ENCODE measurements around the gene DCAKD.

Gene DCAKD

GRCh38 chr17:44998646-44999045 lies 52.8 kb downstream of the DCAKD start:
- FAIRE-seq, result no peak

GRCh38 chr17:44997733-44998520 lies 53.5 kb downstream of the DCAKD start:
- FAIRE-seq, result no peak

GRCh38 chr17:44996304-44996703 lies 55.1 kb downstream of the DCAKD start:
- no peak for FAIRE-seq

- no peak for FAIRE-seq
Observed at GRCh38 chr17:44995436-44996001, 55.9 kb downstream of the DCAKD start.

- FAIRE-seq, result no peak
Observed at GRCh38 chr17:44992242-44992939, 59.0 kb downstream of the DCAKD start.

GRCh38 chr17:44990994-44991393 lies 60.4 kb downstream of the DCAKD start:
- FAIRE-seq, result no peak

- FAIRE-seq, result no peak
Observed at GRCh38 chr17:44989552-44990138, 61.8 kb downstream of the DCAKD start.

- no peak for FAIRE-seq
Observed at GRCh38 chr17:44988044-44988942, 63.1 kb downstream of the DCAKD start.

- FAIRE-seq, result no peak
Observed at GRCh38 chr17:44983563-44983962, 67.9 kb downstream of the DCAKD start.

GRCh38 chr17:44982113-44982702 lies 69.2 kb downstream of the DCAKD start:
- no peak for FAIRE-seq

GRCh38 chr17:44981221-44981968 lies 70.0 kb downstream of the DCAKD start:
- FAIRE-seq, result peak; percentile 96

GRCh38 chr17:44979426-44979995 lies 71.9 kb downstream of the DCAKD start:
- no peak for FAIRE-seq

GRCh38 chr17:44978807-44979206 lies 72.6 kb downstream of the DCAKD start:
- FAIRE-seq, result no peak

- no peak for FAIRE-seq
Observed at GRCh38 chr17:44977814-44978550, 73.5 kb downstream of the DCAKD start.

GRCh38 chr17:44977065-44977464 lies 74.4 kb downstream of the DCAKD start:
- FAIRE-seq, result no peak

GRCh38 chr17:44976206-44976605 lies 75.2 kb downstream of the DCAKD start:
- FAIRE-seq, result no peak
